GM10847 (cell line): ENCODE measurements around the gene KCNJ9.

ENCODE experiments used
- POLR2A ChIP-seq: IDR thresholded peaks from 2 replicates; pipeline ENCODE4 v1.6.1; 2011; ENCODE audit not compliant: insufficient read length; ENCODE audit errors: extremely low read depth

The KCNJ9 gene

GRCh38 chr1:160124705-160125478, 43.6 kb downstream of the KCNJ9 start:
- no peak for TF ChIP-seq POLR2A

- no peak for TF ChIP-seq POLR2A
Measured at GRCh38 chr1:160125746-160126145, 44.4 kb downstream of the KCNJ9 start.

- no peak for TF ChIP-seq POLR2A
Measured at GRCh38 chr1:160127381-160127780, 46.0 kb downstream of the KCNJ9 start.

DNA sequence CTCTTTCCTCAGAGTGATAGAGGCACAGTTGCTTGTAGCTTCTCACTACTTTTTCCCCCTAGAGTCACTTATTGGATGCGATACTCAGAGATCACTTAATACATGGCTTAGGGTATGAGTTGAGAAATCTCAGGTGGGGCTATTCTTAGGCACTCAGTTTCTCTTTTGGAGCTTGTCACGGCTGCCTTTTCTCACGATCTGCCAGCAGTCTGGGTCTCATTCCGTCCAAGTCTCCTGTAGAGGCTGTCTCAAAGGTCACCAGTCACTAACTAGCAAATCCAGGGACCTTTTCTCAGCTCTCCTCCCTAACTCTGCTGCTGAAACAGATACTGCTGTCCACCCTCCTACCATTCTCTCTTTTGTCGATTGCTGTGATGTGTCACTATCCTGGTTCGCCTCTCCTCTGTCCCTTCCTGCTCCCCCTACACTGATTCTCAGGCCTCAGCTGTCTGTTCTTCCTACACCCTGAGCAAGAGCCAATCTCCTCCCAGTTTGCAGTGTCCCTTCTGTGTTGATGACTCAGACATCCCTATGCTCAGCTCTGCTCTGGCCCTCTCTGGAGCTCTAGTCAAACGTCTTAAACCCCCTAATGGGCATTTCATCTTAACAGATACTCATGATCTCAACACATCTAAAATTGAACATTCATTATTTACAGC, 46.7 kb downstream of the KCNJ9 start:
- TF ChIP-seq POLR2A, result no peak

DNA sequence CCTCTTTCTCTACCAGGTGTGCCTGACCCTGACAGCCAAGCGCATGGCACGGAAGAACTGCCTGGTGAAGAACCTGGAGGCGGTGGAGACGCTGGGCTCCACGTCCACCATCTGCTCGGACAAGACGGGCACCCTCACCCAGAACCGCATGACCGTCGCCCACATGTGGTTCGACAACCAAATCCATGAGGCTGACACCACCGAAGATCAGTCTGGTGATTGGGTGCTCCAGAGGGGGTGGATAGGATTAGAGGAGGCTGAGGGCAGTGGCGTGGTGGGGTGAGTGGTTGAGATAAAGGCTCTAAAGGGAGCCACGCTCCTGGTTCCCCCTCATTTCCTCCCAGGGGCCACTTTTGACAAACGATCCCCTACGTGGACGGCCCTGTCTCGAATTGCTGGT, 47.3 kb downstream of the KCNJ9 start:
- TF ChIP-seq POLR2A, result no peak

DNA sequence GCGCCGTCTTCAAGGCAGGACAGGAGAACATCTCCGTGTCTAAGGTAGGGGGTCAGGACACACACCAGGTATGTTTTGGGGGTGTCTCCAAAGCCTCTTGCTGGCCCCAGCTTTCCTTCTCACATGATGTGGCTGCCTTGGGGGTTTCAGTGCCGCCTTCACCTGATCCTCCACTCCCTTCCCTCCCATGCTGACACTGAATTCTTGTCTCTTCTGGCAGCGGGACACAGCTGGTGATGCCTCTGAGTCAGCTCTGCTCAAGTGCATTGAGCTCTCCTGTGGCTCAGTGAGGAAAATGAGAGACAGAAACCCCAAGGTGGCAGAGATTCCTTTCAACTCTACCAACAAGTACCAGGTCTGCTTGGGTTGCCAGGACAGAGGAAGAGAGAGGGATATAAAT, 47.7 kb downstream of the KCNJ9 start:
- TF ChIP-seq POLR2A, result no peak

GRCh38 chr1:160129558-160129957, 48.2 kb downstream of the KCNJ9 start:
- TF ChIP-seq POLR2A, result no peak

DNA sequence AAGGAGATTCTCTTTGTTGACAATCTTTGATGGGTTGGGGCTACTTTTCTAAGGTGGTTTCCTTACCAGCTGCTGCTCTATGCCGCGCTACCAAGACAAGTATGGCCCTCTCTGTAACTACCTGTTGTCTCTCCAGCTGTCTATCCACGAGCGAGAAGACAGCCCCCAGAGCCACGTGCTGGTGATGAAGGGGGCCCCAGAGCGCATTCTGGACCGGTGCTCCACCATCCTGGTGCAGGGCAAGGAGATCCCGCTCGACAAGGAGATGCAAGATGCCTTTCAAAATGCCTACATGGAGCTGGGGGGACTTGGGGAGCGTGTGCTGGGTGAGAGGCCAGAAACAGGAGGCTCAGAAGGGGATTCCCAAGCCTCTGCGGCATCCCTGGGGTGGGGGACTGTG, 48.6 kb downstream of the KCNJ9 start:
- TF ChIP-seq POLR2A, result no peak

GRCh38 chr1:160130486-160130885, 49.1 kb downstream of the KCNJ9 start:
- no peak for TF ChIP-seq POLR2A

- TF ChIP-seq POLR2A, result no peak
Measured at GRCh38 chr1:160130939-160131338, 49.6 kb downstream of the KCNJ9 start.

- no peak for TF ChIP-seq POLR2A
Measured at GRCh38 chr1:160131803-160132565, 50.6 kb downstream of the KCNJ9 start.

DNA sequence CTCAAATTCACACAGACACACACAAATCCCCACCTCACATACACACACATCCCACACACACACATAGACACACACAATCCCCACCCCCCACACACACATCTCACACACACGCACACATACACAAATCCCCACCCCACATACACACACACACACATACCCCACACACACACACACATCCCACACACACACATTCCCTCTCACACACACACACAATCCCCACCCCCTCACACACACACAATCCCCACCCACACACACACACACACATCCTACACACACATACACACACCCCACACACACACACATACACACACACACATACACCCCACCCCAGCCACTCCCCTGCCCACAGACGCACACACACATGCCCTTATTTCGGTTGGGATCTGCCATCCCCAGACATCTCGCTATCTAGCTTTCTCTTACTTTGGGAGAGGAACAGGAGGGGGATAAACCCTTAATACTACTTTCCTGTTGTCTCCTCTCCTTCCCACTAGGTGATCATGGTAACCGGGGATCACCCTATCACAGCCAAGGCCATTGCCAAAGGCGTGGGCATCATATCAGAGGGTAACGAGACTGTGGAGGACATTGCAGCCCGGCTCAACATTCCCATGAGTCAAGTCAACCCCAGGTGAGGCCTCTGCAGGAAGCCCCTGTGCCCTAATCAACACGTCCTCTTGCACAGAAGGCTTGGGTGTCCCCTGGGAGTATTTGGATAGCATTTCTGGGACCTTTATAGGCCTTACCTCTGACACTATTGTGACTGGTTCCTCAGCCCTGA, 52.8 kb downstream of the KCNJ9 start:
- no peak for TF ChIP-seq POLR2A

DNA sequence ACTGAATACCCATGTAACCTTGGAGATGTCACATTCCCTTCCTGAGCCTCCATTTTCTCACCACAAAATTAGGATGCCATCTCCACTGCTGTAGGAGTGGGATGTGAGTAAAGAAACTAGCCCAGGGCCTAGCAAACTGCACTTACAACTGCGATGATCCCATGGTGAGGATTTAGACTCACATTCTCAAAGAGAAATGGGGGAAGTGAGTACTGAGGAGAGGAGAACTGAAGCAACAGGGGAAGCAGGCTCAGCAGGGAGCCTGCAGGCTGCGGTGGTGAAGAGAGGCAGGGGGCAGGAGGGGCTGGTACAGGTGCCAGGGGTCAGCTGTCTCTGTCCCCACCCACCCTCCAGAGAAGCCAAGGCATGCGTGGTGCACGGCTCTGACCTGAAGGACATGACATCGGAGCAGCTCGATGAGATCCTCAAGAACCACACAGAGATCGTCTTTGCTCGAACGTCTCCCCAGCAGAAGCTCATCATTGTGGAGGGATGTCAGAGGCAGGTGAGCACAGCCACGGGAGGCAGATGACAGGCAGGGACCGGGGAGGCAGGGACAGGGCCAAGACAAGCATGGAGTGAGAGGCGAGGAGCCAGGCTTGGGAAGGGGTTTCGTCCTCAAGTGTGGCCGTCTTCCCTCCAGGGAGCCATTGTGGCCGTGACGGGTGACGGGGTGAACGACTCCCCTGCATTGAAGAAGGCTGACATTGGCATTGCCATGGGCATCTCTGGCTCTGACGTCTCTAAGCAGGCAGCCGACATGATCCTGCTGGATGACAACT, 53.6 kb downstream of the KCNJ9 start:
- TF ChIP-seq POLR2A, result no peak

- TF ChIP-seq POLR2A, result no peak
Measured at GRCh38 chr1:160136121-160136925, 55.0 kb downstream of the KCNJ9 start.
